Epithelial cell of esophagus (primary cell): ENCODE data around the gene GNB1L.

Experiments used
- DNase-seq: peaks from one replicate; pipeline ENCODE4 v3.0.0; 2010; ENCODE audit warnings: low read depth
- H3K4me3 ChIP-seq: 2 replicates; pipeline ENCODE4 v1.5.1; 2011; ENCODE audit warnings: mild to moderate bottlenecking, low read length, control low read depth
- TF ChIP-seq, protein P1 (sequence below): IDR thresholded peaks from 2 replicates; pipeline ENCODE4 v1.5.1; 2011; ENCODE audit warnings: low read depth, mild to moderate bottlenecking, low read length, control low read depth, inconsistent platforms; ENCODE audit not compliant: insufficient read depth; ENCODE audit errors: missing control alignments

The GNB1L gene

GRCh38 chr22:19844377-19845053, 10.2 kb downstream of the GNB1L start:
- DNase-seq, result peak; percentile 51
- TF ChIP-seq, protein P1, sequence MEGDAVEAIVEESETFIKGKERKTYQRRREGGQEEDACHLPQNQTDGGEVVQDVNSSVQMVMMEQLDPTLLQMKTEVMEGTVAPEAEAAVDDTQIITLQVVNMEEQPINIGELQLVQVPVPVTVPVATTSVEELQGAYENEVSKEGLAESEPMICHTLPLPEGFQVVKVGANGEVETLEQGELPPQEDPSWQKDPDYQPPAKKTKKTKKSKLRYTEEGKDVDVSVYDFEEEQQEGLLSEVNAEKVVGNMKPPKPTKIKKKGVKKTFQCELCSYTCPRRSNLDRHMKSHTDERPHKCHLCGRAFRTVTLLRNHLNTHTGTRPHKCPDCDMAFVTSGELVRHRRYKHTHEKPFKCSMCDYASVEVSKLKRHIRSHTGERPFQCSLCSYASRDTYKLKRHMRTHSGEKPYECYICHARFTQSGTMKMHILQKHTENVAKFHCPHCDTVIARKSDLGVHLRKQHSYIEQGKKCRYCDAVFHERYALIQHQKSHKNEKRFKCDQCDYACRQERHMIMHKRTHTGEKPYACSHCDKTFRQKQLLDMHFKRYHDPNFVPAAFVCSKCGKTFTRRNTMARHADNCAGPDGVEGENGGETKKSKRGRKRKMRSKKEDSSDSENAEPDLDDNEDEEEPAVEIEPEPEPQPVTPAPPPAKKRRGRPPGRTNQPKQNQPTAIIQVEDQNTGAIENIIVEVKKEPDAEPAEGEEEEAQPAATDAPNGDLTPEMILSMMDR, result no peak
- no peak overlapping the region for H3K4me3 ChIP-seq

- no peak overlapping the region for H3K4me3 ChIP-seq
- no peak for DNase-seq
- TF ChIP-seq, protein P1, result no peak
Measured at GRCh38 chr22:19843857-19844376, 10.8 kb downstream of the GNB1L start.

GRCh38 chr22:19843107-19843856, 11.4 kb downstream of the GNB1L start:
- TF ChIP-seq, protein P1, result no peak
- H3K4me3 ChIP-seq, result no peak overlapping the region
- no peak for DNase-seq

GRCh38 chr22:19842393-19843106, 12.1 kb downstream of the GNB1L start:
- no peak overlapping the region for H3K4me3 ChIP-seq
- no peak for DNase-seq
- TF ChIP-seq, protein P1, result no peak

- TF ChIP-seq, protein P1, result no peak
- no peak overlapping the region for H3K4me3 ChIP-seq
- no peak for DNase-seq
Measured at GRCh38 chr22:19841641-19842392, 12.9 kb downstream of the GNB1L start.

DNA sequence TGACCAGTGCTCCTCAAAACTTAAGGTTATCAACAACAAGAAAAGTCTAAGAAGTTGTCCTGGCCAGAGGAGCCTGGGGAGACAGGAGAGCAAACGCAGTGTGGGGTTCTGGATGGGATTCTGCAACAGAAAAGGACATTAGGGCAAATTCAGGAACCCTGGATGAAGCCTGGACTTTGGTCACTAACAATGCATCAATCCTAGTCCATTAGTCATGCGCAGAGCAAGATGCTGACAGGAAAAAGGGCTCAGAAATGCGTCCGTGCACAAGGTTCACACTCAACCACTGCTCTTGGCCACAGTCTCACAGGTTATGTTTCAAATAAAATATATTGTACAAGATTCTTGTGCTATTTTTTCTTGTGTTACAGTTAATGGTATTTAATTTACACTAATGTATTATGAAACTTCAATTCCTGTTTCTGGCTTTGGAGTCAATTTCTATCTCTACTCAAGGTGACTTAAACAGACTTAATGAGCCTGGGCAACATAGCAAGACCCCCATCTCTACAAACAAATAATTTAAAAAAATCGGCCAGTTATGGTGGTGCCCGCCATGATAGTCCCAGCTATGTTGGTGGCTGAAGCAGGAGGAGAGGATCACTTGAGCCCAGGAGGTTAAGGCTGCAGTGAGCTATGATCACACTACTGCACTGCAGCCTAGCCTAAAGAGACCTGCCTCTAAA, 13.6 kb downstream of the GNB1L start:
- TF ChIP-seq, protein P1, result no peak
- no peak overlapping the region for H3K4me3 ChIP-seq
- no peak for DNase-seq
